ENCODE data around the gene MYH9. TPM values are rescaled to one million over a fixed set of nuclear protein-coding genes. Genes with fewer than 3 reads are reported as not detected.

The MYH9 gene
- total RNA-seq, 1 experiment from 2014 or later, result 258 TPM

GRCh38 chr22:36344106-36344827 lies 43.5 kb downstream of the MYH9 start:
- no peak overlapping the region for H3K9ac ChIP-seq (ENCODE audit: low read length)
- peaks cover 23 to 40% of the 10 kb centered on the region in 2 experiments; a peak in 3 of 4 replicates for H3K36me3 ChIP-seq (ENCODE audit: control insufficient read depth in 1 of 2, insufficient read depth in 2 of 2, low read length in 2 of 2)
- CTCF ChIA-PET, result no interaction called here
- TF ChIP-seq EZH2phosphoT487 (IDR thresholded peaks at IDR 0.05; ENCODE audit: borderline replicate concordance) (no peak), CBX3 (IDR thresholded peaks at IDR 0.05; ENCODE audit: low read depth) (no peak), EZH2 (IDR thresholded peaks at IDR 0.05) (no peak), ELF1 (IDR thresholded peaks at IDR 0.05; ENCODE audit: borderline replicate concordance, low read depth) (no peak), ZFX (IDR thresholded peaks at IDR 0.05) (no peak), SP1 (IDR thresholded peaks at IDR 0.05; ENCODE audit: low read depth) (no peak), POLR2A (IDR thresholded peaks at IDR 0.05; ENCODE audit: borderline replicate concordance, extremely low read depth, insufficient read depth, insufficient read length) (no peak), ZNF274 (IDR thresholded peaks at IDR 0.05; ENCODE audit: low read depth, low read length) (no peak), FOSL1 (IDR thresholded peaks at IDR 0.05; ENCODE audit: low read depth) (no peak)
- TF ChIP-seq, protein P1, sequence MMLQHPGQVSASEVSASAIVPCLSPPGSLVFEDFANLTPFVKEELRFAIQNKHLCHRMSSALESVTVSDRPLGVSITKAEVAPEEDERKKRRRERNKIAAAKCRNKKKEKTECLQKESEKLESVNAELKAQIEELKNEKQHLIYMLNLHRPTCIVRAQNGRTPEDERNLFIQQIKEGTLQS (IDR thresholded peaks at IDR 0.05), result no peak
- TF ChIP-seq, protein P2, sequence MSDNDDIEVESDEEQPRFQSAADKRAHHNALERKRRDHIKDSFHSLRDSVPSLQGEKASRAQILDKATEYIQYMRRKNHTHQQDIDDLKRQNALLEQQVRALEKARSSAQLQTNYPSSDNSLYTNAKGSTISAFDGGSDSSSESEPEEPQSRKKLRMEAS (IDR thresholded peaks at IDR 0.05), result no peak
- ATAC-seq (no peak), DNase-seq (ENCODE audit: low read depth, low spot score) (no peak)
- no peaks in the 10 kb centered on the region for H3K9me2 ChIP-seq (ENCODE audit: insufficient read depth)
- no peaks in the 10 kb centered on the region for H3K9me3 ChIP-seq (ENCODE audit: control insufficient read depth in 1 of 2, insufficient read depth in 1 of 2, low read depth in 1 of 2, low read length in 2 of 2)
- no peak overlapping the region for H3K4me2 ChIP-seq (ENCODE audit: low read length)
- H3K79me2 ChIP-seq (ENCODE audit: insufficient read depth, low read length), result peaks cover 96% of the 10 kb centered on the region
- no peaks in the 10 kb centered on the region for H4K20me1 ChIP-seq (ENCODE audit: insufficient read depth)
- RAD21 ChIA-PET (ENCODE audit: low non-redundant PET in 1 of 2, low total read pairs in 2 of 2, uncharacterized antibody in 2 of 2, unreplicated experiment in 2 of 2), result no interaction called here
- POLR2A ChIA-PET, result no interaction called here
- no peak overlapping the region for H3K27ac ChIP-seq (ENCODE audit: low read depth, low read length)
- peaks cover 0 to 6% of the 10 kb centered on the region in 2 experiments; a peak in 1 of 4 replicates for H3K4me1 ChIP-seq (ENCODE audit: control insufficient read depth in 1 of 2, insufficient read depth in 2 of 2, low read length in 2 of 2)
- no peak overlapping the region for H2AFZ ChIP-seq (ENCODE audit: low read depth, low read length, poor library complexity, severe bottlenecking)
- intact Hi-C loops (cut with micrococcal nuclease), result no loop called here
- H3K4me3 ChIP-seq (replicated peaks in 1 of 2; ENCODE audit: low read depth in 1 of 2, low read length in 2 of 2), result no peak overlapping the region
- BruUV-seq (replicated peaks), result no TSS peak
- H3K27me3 ChIP-seq (ENCODE audit: insufficient read depth, low read length), result no peaks in the 10 kb centered on the region

All from HCT116 (cell line).